HG03135 (cell line): ENCODE data around the gene TRPM7.
"Not testable (repeated sequence)": the region's sequence is repeated elsewhere in the genome, so short reads cannot be mapped to it uniquely, and the experiment has no call there.

ENCODE experiments used
- ATAC-seq: cut with Tn5 transposase; IDR thresholded peaks from one replicate; pipeline ENCODE4 v1.9.1; 2021; ENCODE audit warnings: mild to moderate bottlenecking, moderate library complexity; ENCODE audit not compliant: unreplicated experiment

The TRPM7 gene

GRCh38 chr15:50675535-50676144, 11.0 kb downstream of the TRPM7 start:
- no peak for ATAC-seq

DNA sequence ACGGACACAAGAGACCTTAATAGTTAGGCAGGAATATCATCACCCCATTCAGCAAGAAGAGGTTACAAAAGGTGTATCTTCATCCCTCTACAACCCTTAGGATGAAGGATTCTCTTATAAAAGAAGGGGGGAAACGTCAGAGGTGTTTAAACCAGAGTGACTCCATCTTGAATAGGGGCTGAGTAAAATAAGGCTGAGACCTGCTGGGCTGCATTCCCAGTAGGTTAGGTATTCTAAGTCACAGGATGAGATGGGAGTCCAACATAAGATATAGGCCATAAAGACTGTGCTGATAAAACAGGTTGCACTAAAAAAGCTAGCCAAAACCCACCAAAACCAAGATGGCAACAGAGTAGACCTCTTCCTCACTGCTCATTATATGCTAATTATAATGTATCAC, 16.5 kb downstream of the TRPM7 start:
- ATAC-seq = no peak

GRCh38 chr15:50669611-50670010, 17.0 kb downstream of the TRPM7 start:
- no peak for ATAC-seq

DNA sequence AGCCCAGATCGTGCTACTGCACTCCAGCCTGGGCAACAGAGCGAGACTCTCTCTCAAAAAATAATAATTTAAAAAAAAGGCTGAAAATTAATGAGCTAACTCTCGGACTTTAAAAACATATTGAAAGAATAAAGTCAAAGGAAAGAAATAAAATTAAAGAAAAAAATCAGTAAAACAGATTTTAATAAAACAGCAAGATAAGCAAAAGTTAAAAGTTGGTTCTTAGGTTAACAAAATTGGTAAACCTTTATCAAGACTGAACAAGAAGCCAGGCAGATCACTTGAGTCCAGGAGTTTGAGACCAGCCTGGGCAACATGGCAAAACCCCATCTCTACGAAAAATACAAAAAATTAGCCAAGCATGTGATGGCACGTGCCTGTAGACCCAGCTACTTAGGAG, 20.7 kb downstream of the TRPM7 start:
- ATAC-seq = no peak

GRCh38 chr15:50655555-50655954, 31.0 kb downstream of the TRPM7 start:
- no peak for ATAC-seq

DNA sequence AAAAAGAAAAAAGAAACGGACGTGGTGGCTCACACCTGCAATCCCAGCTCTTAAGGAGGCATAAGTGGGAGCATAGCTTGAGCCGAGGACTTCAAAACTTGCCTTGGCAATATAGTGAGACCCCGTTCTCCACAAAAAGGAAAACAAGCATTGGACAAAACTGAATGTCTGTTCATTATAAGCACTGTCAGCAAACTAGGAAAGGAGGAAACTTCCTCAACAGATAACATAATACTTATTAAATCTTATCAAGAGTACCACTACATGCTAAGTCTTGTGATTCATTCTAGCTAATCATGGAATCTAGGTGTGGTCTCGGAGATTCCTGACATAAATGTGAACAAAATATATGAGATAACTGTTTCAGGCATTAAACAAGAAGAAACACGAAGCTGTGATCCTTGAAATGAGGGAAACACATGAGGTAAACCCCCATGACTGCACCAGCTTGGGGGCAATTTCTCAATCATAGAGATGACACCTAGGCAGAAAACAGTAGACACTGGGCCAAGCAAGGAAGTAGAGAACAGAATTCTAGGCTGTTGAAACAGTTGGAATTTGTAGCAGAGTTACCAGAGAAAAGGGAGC, 33.3 kb downstream of the TRPM7 start:
- no peak for ATAC-seq

DNA sequence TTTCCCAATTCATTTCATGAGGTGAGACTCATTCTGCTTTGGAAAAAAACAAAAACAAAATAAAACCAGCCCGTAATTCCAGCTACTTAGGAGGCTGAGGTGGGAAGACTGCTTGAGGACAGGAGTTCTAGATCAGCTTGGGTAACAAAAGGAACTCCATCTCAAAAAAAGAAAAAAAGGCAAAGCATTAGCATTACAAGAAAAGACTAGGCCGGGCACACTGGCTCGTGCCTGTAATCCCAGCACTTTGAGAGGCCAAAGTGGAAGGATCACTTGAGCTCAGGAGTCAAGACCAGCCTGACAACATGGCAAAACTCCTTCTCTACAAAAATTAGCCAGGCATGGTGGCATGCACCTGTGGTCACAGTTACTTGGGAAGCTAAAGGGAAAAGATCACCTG, 33.9 kb downstream of the TRPM7 start:
- ATAC-seq = no peak

- ATAC-seq = no peak
Measured at GRCh38 chr15:50641318-50641717, 45.3 kb downstream of the TRPM7 start.

GRCh38 chr15:50636146-50636545, 50.5 kb downstream of the TRPM7 start:
- ATAC-seq = no peak

DNA sequence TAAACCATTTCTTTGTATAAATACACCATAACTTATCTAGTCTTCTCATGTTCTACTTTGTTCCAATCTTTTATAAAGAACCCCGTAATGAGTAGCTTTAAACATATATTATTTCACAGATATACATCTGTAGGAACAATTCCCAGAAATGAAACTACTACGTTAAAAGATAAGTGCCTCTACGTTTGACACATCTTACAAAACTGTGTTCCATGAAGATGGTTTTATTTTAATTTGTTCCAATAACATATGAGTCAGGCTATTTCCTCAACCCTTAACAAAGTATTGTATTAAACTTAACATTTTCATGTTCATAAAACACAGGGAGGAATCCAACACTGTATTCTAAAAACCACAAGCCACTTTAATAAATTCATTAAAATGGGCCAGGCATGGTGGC, 52.9 kb downstream of the TRPM7 start:
- ATAC-seq = no peak

DNA sequence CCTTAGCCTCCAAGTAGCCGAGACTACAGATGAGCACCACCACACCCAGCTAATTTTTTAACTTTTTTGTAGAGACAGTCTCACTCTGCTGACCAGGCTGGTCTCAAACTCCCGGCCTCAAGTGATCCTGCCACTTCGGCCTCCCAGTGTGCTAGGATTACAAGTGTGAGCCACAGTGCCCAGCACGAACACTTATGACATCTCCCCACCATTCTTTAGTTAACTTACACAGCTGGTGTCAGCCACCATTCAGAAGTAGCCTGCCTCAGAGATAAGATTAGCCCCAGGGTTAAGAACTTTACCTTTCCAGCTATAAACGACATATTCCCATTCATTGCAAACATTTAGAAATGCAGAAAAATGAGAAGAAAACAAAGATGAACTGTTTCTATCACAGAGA, 58.2 kb downstream of the TRPM7 start:
- no peak for ATAC-seq

DNA sequence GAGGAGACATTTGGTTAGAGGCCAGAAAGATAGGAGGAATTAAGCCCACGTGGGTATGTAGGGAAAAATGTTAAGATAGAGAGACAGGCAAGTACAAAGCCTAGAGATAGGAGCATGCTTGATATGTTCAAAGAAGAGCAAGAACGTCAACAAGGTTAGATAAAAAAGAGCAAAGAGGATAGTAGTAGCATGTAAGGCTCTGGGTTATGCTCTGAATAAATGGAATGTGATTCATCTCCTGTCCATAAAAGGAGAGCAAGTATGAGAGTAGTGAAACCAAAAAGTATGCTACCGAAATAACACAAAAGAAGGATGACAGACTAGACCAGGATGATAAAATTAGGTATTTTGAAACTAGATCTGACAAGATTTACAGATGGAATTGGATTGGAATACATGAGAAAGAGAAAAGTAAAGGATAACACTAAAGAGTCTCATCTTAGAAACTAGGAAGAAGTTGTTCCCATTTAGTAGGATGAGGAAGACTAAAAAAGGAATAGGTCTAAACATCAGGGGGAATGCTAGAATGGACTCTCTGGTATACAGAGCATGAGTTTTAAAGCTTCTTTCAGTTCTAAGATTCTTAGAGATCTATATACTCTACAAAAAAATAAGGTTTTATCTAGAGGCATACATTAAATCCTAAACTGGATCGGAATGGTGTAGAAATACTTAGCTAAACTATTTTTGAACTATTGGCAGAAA, 59.1 kb downstream of the TRPM7 start:
- no peak for ATAC-seq

- no peak for ATAC-seq
Measured at GRCh38 chr15:50624616-50625168, 61.9 kb downstream of the TRPM7 start.

- not testable (repeated sequence) for ATAC-seq
Measured at GRCh38 chr15:50622361-50622943, 64.1 kb downstream of the TRPM7 start.

- not testable (repeated sequence) for ATAC-seq
Measured at GRCh38 chr15:50616960-50617359, 69.6 kb downstream of the TRPM7 start.

- not testable (repeated sequence) for ATAC-seq
Measured at GRCh38 chr15:50616554-50616953, 70.0 kb downstream of the TRPM7 start.

GRCh38 chr15:50613600-50613999, 73.0 kb downstream of the TRPM7 start:
- ATAC-seq = no peak

GRCh38 chr15:50607129-50607528, 79.5 kb downstream of the TRPM7 start:
- no peak for ATAC-seq

DNA sequence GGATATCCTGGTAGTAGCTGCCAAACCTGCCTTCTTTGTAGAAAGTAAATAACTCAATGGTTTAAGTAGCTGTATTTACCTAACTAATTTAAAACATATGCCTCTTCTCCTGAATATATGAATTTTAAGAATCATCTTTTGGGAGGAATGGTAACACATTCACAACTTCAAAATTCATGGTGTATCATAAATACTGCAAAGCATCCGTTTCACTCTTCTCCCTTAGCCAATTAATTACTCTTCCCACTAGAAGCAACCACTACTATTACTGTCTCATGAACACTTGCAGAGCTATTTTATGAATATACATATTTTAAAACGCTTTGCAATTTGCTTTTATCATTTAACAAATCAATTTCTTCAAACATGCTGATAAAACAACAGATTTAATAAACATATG, 81.1 kb downstream of the TRPM7 start:
- no peak for ATAC-seq

DNA sequence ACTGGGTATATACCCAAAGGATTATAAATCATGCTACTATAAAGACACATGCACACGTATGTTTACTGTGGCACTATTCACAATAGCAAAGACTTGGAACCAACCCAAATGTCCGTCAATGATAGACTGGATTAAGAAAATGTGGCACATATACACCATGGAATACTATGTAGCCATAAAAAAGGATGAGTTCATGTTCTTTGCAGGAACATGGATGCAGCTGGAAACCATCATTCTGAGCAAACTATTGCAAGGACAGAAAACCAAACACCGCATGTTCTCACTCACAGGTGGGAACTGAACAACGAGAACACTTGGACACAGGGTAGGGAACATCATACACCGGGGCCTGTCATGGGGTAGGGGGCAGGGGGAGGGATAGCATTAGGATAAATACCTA, 84.6 kb downstream of the TRPM7 start:
- ATAC-seq = not testable (repeated sequence)

- no peak for ATAC-seq
Measured at GRCh38 chr15:50594311-50594710, 92.3 kb downstream of the TRPM7 start.

DNA sequence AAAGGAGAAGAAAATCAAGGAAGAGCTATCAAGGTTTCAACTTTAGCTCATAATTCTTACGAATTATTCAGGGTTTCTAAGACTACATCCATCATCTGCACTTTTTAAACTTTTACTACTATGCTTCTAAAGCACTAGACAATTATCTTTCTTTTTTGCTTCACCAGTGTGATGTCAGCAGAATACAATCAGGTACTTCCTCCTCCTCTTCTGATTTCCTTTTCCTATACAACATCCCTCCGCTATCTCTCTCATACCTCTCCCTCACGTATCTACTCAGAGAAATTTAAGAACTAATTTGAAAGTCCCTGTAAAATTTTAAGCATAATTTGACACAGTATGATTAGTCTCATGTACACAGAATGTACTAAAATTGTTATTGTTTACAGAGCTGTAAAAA, 92.8 kb downstream of the TRPM7 start:
- ATAC-seq = no peak
